Measurements from ENCODE around the gene GUCA2A. TPM values are rescaled to one million over a fixed set of nuclear protein-coding genes. Genes with fewer than 3 reads are reported as not detected.
A peak's percentile ranks its signal among the peaks of the same experiment; 100 is the strongest.

The GUCA2A gene
- total and polyA plus RNA-seq, 8 donors = 1.8 to 3.1 TPM; not detected in 6

DNA sequence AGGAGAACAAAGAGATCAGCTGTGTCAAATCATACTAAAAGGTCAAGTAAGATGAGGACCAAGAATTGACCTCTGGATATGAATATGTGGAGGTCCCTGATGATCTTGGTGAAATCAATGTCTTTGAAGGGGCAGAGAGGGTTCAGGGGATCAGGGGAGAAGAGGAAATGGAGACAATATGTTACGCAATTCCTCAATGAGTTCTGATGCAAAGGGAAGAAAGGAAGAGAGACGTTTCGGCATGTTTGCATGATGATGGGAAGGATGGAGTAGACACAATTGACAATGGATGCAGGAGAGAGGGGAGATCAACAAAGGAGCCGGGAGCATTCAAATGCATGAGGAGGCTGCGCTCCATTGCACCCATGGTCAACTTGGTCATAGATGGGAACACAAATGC is 47.3 kb downstream of the GUCA2A start:
- peaks cover 0 to 5% (median 0%) of the 10 kb centered on the region in 3 donors for H3K27me3 ChIP-seq
- no peak for DNase-seq
- no peak for TF ChIP-seq POLR2A (IDR thresholded peaks at IDR 0.05)
- TF ChIP-seq, protein P1, sequence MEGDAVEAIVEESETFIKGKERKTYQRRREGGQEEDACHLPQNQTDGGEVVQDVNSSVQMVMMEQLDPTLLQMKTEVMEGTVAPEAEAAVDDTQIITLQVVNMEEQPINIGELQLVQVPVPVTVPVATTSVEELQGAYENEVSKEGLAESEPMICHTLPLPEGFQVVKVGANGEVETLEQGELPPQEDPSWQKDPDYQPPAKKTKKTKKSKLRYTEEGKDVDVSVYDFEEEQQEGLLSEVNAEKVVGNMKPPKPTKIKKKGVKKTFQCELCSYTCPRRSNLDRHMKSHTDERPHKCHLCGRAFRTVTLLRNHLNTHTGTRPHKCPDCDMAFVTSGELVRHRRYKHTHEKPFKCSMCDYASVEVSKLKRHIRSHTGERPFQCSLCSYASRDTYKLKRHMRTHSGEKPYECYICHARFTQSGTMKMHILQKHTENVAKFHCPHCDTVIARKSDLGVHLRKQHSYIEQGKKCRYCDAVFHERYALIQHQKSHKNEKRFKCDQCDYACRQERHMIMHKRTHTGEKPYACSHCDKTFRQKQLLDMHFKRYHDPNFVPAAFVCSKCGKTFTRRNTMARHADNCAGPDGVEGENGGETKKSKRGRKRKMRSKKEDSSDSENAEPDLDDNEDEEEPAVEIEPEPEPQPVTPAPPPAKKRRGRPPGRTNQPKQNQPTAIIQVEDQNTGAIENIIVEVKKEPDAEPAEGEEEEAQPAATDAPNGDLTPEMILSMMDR (IDR thresholded peaks at IDR 0.05) = no peak
- no peak for TF ChIP-seq POLR2AphosphoS5 (IDR thresholded peaks at IDR 0.05)
- TF ChIP-seq EP300 (IDR thresholded peaks at IDR 0.05) = no peak
- WGBS, 5 donors = 77 to 81% (median 80%) methylated on average over 5 of the region's 5 CpGs
- H3K9me3 ChIP-seq = no peaks in the 10 kb centered on the region
- no peak overlapping the region for H3K27ac ChIP-seq
- intact Hi-C loops (cut with DNase I; ENCODE audit: low total_unique reads) = no loop called here
- H3K4me1 ChIP-seq = no peaks in the 10 kb centered on the region
- no peak overlapping the region for H3K4me3 ChIP-seq
- H3K36me3 ChIP-seq = no peaks in the 10 kb centered on the region

DNA sequence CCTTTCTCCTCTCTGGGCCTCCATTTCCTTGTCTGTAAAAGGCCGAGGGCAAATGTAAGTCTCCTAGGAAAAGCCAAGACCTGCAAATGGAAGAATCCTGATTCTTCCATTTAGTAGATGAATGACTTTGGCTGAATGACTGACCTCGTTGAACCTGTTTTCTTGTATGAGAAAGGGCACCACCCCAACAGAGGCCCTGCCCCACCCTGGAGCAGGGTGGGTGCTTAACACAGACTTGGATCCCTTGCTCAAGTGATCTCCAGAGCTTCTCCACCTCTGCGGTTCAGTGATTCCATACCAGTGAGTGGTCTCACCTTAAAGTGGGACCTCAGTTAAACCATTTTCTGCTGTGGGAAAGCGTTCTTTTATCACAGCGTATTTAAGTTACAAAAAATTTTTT is 50.3 kb downstream of the GUCA2A start:
- no peaks in the 10 kb centered on the region for H3K4me1 ChIP-seq
- intact Hi-C loops (cut with DNase I; ENCODE audit: low total_unique reads) = no loop called here
- no peak overlapping the region for H3K27ac ChIP-seq
- no peaks in the 10 kb centered on the region for H3K9me3 ChIP-seq
- H3K36me3 ChIP-seq = no peaks in the 10 kb centered on the region
- 67 to 74% (median 68%) methylated on average over 5 of the region's 5 CpGs for WGBS, 5 donors
- TF ChIP-seq, protein P1 (IDR thresholded peaks at IDR 0.05) = no peak
- TF ChIP-seq POLR2A (IDR thresholded peaks at IDR 0.05) (no peak), EP300 (IDR thresholded peaks at IDR 0.05) (no peak), POLR2AphosphoS5 (IDR thresholded peaks at IDR 0.05) (no peak)
- H3K4me3 ChIP-seq = no peak overlapping the region
- peaks cover 0 to 5% (median 0%) of the 10 kb centered on the region in 3 donors for H3K27me3 ChIP-seq
- peak in 1 of 2 donors; percentile 29 for DNase-seq

Other genes starting within 250 kb of the GUCA2A start
- gene HIVEP3, start 245.8 kb downstream of the GUCA2A start, total RNA-seq = 10 to 100 TPM in 1 of 5 donors, 1 to 10 TPM in 4; 1.8 to 65.3 (median 4.9) TPM
- 1 to 10 TPM; 2.9 to 4.6 (median 3.1) TPM for gene HIVEP3, start 245.8 kb downstream of the GUCA2A start, polyA plus RNA-seq
- gene GUCA2B, start 11.3 kb downstream of the GUCA2A start, total RNA-seq = 1 to 10 TPM in 1 of 5 donors, not detected in 4; 4.6 TPM
- gene GUCA2B, start 11.3 kb downstream of the GUCA2A start, polyA plus RNA-seq = 10 to 100 TPM in 1 of 3 donors, 1 to 10 TPM in 2; 2.2 to 13.1 (median 4.9) TPM
- 10 to 100 TPM; 10.1 to 57.3 (median 33.9) TPM for gene FOXJ3, start 170.5 kb upstream of the GUCA2A start, total RNA-seq
- gene FOXJ3, start 170.5 kb upstream of the GUCA2A start, polyA plus RNA-seq = 10 to 100 TPM in 2 of 3 donors, 1 to 10 TPM in 1; 8.3 to 13.4 (median 10.5) TPM
- 10 to 100 TPM in 2 of 5 donors, 1 to 10 TPM in 1, under 1 TPM in 1, not detected in 1; 0.55 to 12.7 (median 6.7) TPM for gene RIMKLA, start 216.0 kb upstream of the GUCA2A start, total RNA-seq
- gene RIMKLA, start 216.0 kb upstream of the GUCA2A start, polyA plus RNA-seq = under 1 TPM; 0.15 to 0.56 (median 0.33) TPM